Body of pancreas (tissue), 4 donors: ENCODE data around the gene NUMA1. TPM values are rescaled to one million over a fixed set of nuclear protein-coding genes. Genes with fewer than 3 reads are reported as not detected.

ENCODE experiments used
- ATAC-seq: fragments of 150-250 bp; one replicate; pipeline ENCODE4 v1.9.1; 2016
- DNase-seq, 4 donors: peaks; one replicate each; pipeline ENCODE4 v3.0.0-alpha.2; 2019
- H3K27ac ChIP-seq, 4 donors: fragments of 200-600 bp; sonication (generic); 1 replicate in 3 of 4; 2 replicates in 1 of 4; pipeline versions ENCODE4 v1.5.1 to v1.6.1; 2016 to 2019; ENCODE audit warnings: mild to moderate bottlenecking in 1 of 4, mixed read lengths in 1 of 4, moderate library complexity in 1 of 4
- H3K27me3 ChIP-seq, 2 donors: fragments of 200-600 bp; sonication (generic); one replicate each; pipeline ENCODE4 v1.6.0; 2016; ENCODE audit warnings: mild to moderate bottlenecking in 1 of 2
- H3K36me3 ChIP-seq, 2 donors: fragments of 200-600 bp; sonication (generic); replicated peaks in 1 of 2; 2 replicates each; pipeline ENCODE4 v1.5.1; 2016; ENCODE audit warnings: low read depth in 2 of 2; ENCODE audit not compliant: insufficient read depth in 1 of 2
- H3K4me1 ChIP-seq: fragments of 200-600 bp; sonication (generic); one replicate; pipeline ENCODE4 v1.6.0; 2016
- H3K4me3 ChIP-seq, 2 donors: fragments of 200-600 bp; sonication (generic); 1 replicate in 1 of 2; 2 replicates in 1 of 2; pipeline ENCODE4 v1.5.1; 2016 to 2019
- H3K9me3 ChIP-seq, 3 donors: fragments of 200-600 bp; sonication (generic); 1 replicate in 2 of 3; 2 replicates in 1 of 3; pipeline ENCODE4 v1.5.1; 2016
- CTCF ChIP-seq, 7 experiments: fragments of 450-650 bp in 4 of 7; fragments of 200-600 bp in 3 of 7; sonication (generic) in 3 of 7; IDR thresholded peaks; one replicate each; pipeline ENCODE4 v1.5.1; 2016 to 2019; ENCODE audit warnings: antibody characterized with exemption in 7 of 7
- POLR2A ChIP-seq, 3 donors: fragments of 450-650 bp; IDR thresholded peaks; one replicate each; pipeline ENCODE4 v1.6.1; 2016; ENCODE audit warnings: antibody characterized with exemption in 3 of 3, mild to moderate bottlenecking in 2 of 3
- WGBS, 2 donors: methylation state at CpG; one replicate each; pipeline ENCODE4 v1.1.5; 2017; 5-methylcytosine and 5-hydroxymethylcytosine counted together
- intact Hi-C: fragments of 100-400 bp; cut with DNase I; formaldehyde crosslinking; loops from one replicate; pipeline ENCODE4 v1.15.1; 2023
- total RNA-seq, 2 donors: library from RNA; depleted of rRNA; stranded (reverse); fragments of >200 nt; gene quantifications; one replicate each; pipeline ENCODE4 v1.1.0, GENCODE V29; 2016

Gene NUMA1
- total RNA-seq, 2 donors from 2014 or later = 173 to 191 TPM

- H3K9me3 ChIP-seq = no peaks in the 10 kb centered on the region
- intact Hi-C loops = no loop called here
- no peak for ATAC-seq
- TF ChIP-seq POLR2A (IDR thresholded peaks at IDR 0.05) (no peak), CTCF (IDR thresholded peaks at IDR 0.05) (no peak)
- DNase-seq = no peak
- H3K36me3 ChIP-seq = no peaks in the 10 kb centered on the region
- H3K27ac ChIP-seq = no peak overlapping the region
- H3K4me3 ChIP-seq = no peak overlapping the region
- H3K4me1 ChIP-seq = peaks cover 16% of the 10 kb centered on the region
- no peaks in the 10 kb centered on the region for H3K27me3 ChIP-seq
- WGBS, 2 donors = 94 to 97% methylated on average over 4 of the region's 4 CpGs
Observed at GRCh38 chr11:71996517-71996916, 83.8 kb downstream of the NUMA1 start.

- no peaks in the 10 kb centered on the region for H3K9me3 ChIP-seq
- TF ChIP-seq POLR2A (IDR thresholded peaks at IDR 0.05) (no peak), CTCF (IDR thresholded peaks at IDR 0.05) (no peak)
- 91 to 100% methylated on average over 1 to 3 of the region's 3 CpGs for WGBS, 2 donors
- intact Hi-C loops = no loop called here
- H3K36me3 ChIP-seq = peaks cover 0 to 2% of the 10 kb centered on the region in 2 donors
- peaks cover 16% of the 10 kb centered on the region for H3K4me1 ChIP-seq
- no peak overlapping the region for H3K27ac ChIP-seq
- no peaks in the 10 kb centered on the region for H3K27me3 ChIP-seq
- no peak for DNase-seq
- no peak for ATAC-seq
- H3K4me3 ChIP-seq = no peak overlapping the region
Observed at GRCh38 chr11:71995726-71996291, 84.5 kb downstream of the NUMA1 start.

GRCh38 chr11:71994786-71995185 lies 85.6 kb downstream of the NUMA1 start:
- H3K4me3 ChIP-seq = no peak overlapping the region
- peaks cover 10% of the 10 kb centered on the region for H3K4me1 ChIP-seq
- intact Hi-C loops = no loop called here
- H3K27ac ChIP-seq = no peak overlapping the region
- ATAC-seq = no peak
- H3K36me3 ChIP-seq = peaks cover 0 to 4% of the 10 kb centered on the region in 2 donors
- no peaks in the 10 kb centered on the region for H3K9me3 ChIP-seq
- no peaks in the 10 kb centered on the region for H3K27me3 ChIP-seq
- WGBS, 2 donors = 77 to 78% methylated on average over 3 of the region's 3 CpGs
- TF ChIP-seq CTCF (IDR thresholded peaks at IDR 0.05) (no peak), POLR2A (IDR thresholded peaks at IDR 0.05) (no peak)
- DNase-seq = no peak

- ATAC-seq = no peak
- intact Hi-C loops = no loop called here
Observed at GRCh38 chr11:71992136-71992730, 88.1 kb downstream of the NUMA1 start.

More at GRCh38 chr11:71992136-71992730, 88.1 kb downstream of the NUMA1 start:
- 69 to 76% methylated on average over 3 of the region's 3 CpGs for WGBS, 2 donors
- TF ChIP-seq CTCF (IDR thresholded peaks at IDR 0.05) (no peak), POLR2A (IDR thresholded peaks at IDR 0.05) (no peak)
- Histone ChIP-seq H3K27me3 (no peaks in the 10 kb centered on the region), H3K9me3 (no peaks in the 10 kb centered on the region), H3K4me3 (no peak overlapping the region), H3K36me3 (peaks cover 0 to 4% of the 10 kb centered on the region in 2 donors), H3K27ac (no peak overlapping the region), H3K4me1 (no peaks in the 10 kb centered on the region)
- no peak for DNase-seq
